Activated T-cell treated with anti-CD3 and anti-CD28 coated beads, Interleukin-2, amount 50 U/mL, for 72 hours (primary cell): ENCODE results near the gene SRPK3. TPM values are rescaled to one million over a fixed set of nuclear protein-coding genes. Genes with fewer than 3 reads are reported as not detected.
"Not testable (repeated sequence)": the region's sequence is repeated elsewhere in the genome, so short reads cannot be mapped to it uniquely, and the experiment has no call there.

ENCODE experiments used
- ATAC-seq, 2 donors: fragments of 150-1000 bp; cut with Tn5 transposase; replicated peaks in 1 of 2; 2 replicates each; pipeline ENCODE4 v1.10.0; 2021; ENCODE audit warnings: moderate library complexity in 2 of 2, mild to moderate bottlenecking in 1 of 2
- DNase-seq, 2 donors: peaks; one replicate each; pipeline ENCODE4 v3.0.0; 2021 to 2022; ENCODE audit warnings: mixed read lengths in 1 of 2
- H3K27ac Mint-ChIP-seq: one replicate; pipeline ENCODE4 v1.8.0; 2022; ENCODE audit warnings: mild to moderate bottlenecking, moderate library complexity, mixed read lengths
- H3K27me3 Mint-ChIP-seq: one replicate; pipeline ENCODE4 v1.8.0; 2022; ENCODE audit warnings: low read depth, mixed read lengths
- H3K36me3 Mint-ChIP-seq, 2 donors: one replicate each; pipeline ENCODE4 v1.8.0; 2022; ENCODE audit warnings: mixed read lengths in 2 of 2, mild to moderate bottlenecking in 1 of 2; ENCODE audit not compliant: insufficient read depth in 2 of 2
- H3K4me1 Mint-ChIP-seq: one replicate; pipeline ENCODE4 v1.8.0; 2022; ENCODE audit warnings: low read depth, mixed read lengths
- H3K4me3 Mint-ChIP-seq, 2 donors: one replicate each; pipeline ENCODE4 v1.8.0; 2022; ENCODE audit warnings: mild to moderate bottlenecking in 2 of 2, mixed read lengths in 2 of 2, moderate library complexity in 2 of 2
- H3K9me3 Mint-ChIP-seq, 2 donors: one replicate each; pipeline ENCODE4 v1.8.0; 2022; ENCODE audit warnings: mixed read lengths in 2 of 2
- total RNA-seq, 2 donors: library from RNA; stranded (reverse); gene quantifications; one replicate each; pipeline ENCODE4 v1.2.3, GENCODE V29; 2022

SRPK3 gene
- total RNA-seq, 2 donors from 2014 or later, result not detected

GRCh38 chrX:153740631-153741222 is 40.1 kb upstream of the SRPK3 start:
- Mint-ChIP-seq H3K9me3 (no peaks in the 10 kb centered on the region), H3K4me1 (peaks cover 9% of the 10 kb centered on the region), H3K36me3 (no peaks in the 10 kb centered on the region), H3K27me3 (peaks cover 12% of the 10 kb centered on the region), H3K27ac (no peak overlapping the region), H3K4me3 (no peak overlapping the region)
- ATAC-seq (no peak), DNase-seq (no peak)

DNA sequence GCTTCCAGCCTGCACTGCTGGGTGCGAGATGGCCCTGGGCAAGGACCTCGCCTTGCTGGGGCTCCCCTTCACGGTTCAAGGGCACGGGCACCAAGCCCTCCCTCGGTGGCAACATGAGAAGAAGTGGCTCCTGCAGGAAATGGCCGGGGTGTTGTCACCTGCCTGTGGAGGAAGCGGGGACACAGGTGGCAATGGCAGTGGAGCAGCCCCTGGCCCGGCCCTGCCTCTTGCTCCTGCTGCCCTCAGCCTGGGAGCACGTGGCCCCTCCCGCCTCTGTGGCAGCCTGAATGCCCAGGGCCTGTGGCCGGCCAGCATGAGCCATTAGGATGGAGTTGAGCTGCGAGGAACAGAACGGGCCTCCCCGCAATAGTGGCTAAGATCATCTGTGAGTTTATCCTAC is 39.4 kb upstream of the SRPK3 start:
- peaks cover 8% of the 10 kb centered on the region for H3K4me1 Mint-ChIP-seq
- no peaks in the 10 kb centered on the region for H3K36me3 Mint-ChIP-seq
- ATAC-seq (no peak), DNase-seq (no peak)
- H3K27ac Mint-ChIP-seq, result no peak overlapping the region
- H3K27me3 Mint-ChIP-seq, result peaks cover 20% of the 10 kb centered on the region
- no peak overlapping the region for H3K4me3 Mint-ChIP-seq
- H3K9me3 Mint-ChIP-seq, result no peaks in the 10 kb centered on the region

DNA sequence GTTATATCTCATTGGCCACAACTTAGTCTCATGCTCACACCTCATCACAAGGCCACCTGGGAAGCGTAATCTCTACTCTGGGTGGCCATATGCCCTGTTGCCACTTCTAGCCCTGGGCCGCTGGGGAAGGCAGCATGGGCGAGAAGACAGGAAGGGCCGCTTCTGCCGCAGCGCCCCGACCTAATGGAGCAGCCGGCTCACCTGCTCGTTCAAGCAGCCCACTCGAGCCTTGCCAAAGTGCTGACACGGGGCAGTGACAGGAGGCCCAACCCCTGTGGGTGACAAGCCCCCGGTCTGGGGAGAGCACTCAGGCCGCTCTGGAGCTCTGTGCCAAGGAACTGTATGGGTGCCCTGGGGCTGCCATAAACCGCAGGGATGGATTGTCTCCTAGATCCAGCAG is 38.7 kb upstream of the SRPK3 start:
- not testable (repeated sequence) for H3K27ac Mint-ChIP-seq, ATAC-seq, H3K4me1 Mint-ChIP-seq

DNA sequence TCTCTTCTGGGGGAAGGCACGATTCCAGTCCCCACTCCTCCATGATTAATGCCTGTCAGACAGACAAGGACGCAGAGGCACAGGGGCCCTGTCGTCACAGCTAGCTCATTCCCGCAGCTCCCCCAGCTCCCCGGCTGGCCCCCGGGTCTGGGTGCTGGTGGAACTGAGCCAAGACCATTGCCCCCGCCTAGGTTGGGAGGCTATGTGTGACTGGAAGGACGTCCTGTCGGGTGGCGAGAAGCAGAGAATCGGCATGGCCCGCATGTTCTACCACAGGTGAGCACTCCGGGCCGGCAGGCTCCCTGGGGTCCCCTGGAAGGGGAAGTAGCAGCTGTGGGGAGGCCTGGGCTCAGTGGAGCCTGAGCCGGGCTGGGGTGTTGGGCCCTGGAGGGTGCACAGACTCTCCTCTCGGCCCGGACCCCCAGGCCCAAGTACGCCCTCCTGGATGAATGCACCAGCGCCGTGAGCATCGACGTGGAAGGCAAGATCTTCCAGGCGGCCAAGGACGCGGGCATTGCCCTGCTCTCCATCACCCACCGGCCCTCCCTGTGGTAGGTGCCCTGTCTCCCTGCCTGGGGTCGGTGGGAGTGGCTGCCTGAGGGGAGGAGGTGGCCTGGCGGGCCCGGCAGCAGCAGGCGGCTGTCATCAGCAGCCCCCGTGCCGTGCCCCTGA is 37.9 kb upstream of the SRPK3 start:
- DNase-seq, H3K4me1 Mint-ChIP-seq, H3K4me3 Mint-ChIP-seq, H3K36me3 Mint-ChIP-seq, ATAC-seq, H3K27ac Mint-ChIP-seq, H3K9me3 Mint-ChIP-seq: not testable (repeated sequence)
- peaks cover 26% of the 10 kb centered on the region for H3K27me3 Mint-ChIP-seq

More for the DNA sequence above, 38.7 kb upstream of the SRPK3 start:
- not testable (repeated sequence) for H3K4me3 Mint-ChIP-seq, H3K36me3 Mint-ChIP-seq, DNase-seq, H3K9me3 Mint-ChIP-seq
- H3K27me3 Mint-ChIP-seq, result peaks cover 26% of the 10 kb centered on the region

GRCh38 chrX:153743468-153744209 is 37.2 kb upstream of the SRPK3 start:
- H3K36me3 Mint-ChIP-seq, H3K4me1 Mint-ChIP-seq, H3K4me3 Mint-ChIP-seq, H3K9me3 Mint-ChIP-seq, ATAC-seq, H3K27ac Mint-ChIP-seq, DNase-seq: not testable (repeated sequence)
- peaks cover 28% of the 10 kb centered on the region for H3K27me3 Mint-ChIP-seq

- H3K36me3 Mint-ChIP-seq, result no peaks in the 10 kb centered on the region
Measured at GRCh38 chrX:153744210-153745066, 36.4 kb upstream of the SRPK3 start.

DNA sequence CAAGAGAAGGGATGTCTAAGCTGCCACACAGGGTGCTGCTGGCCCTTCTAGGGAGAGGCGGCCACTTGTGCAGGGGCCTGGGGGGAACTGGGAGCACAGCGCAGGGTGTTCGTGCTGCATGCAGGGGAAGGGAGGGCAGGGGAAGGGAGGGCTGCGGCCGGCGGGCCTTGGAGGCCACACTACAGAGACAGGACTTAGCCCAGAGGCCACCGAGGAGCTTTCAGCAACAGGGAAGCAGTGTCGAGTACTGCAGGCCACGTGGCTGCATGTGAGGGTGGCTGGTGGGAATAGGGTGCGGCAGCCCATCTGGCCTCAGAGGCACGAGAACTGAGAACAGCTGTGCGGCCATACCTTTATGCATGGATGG is 35.8 kb upstream of the SRPK3 start:
- H3K36me3 Mint-ChIP-seq, H3K4me1 Mint-ChIP-seq, ATAC-seq, H3K9me3 Mint-ChIP-seq, H3K27ac Mint-ChIP-seq, H3K4me3 Mint-ChIP-seq, DNase-seq: not testable (repeated sequence)
- peaks cover 42% of the 10 kb centered on the region for H3K27me3 Mint-ChIP-seq

More at GRCh38 chrX:153744210-153745066, 36.4 kb upstream of the SRPK3 start:
- no peak overlapping the region for H3K4me3 Mint-ChIP-seq
- DNase-seq, result peak in 1 of 2 donors; percentile 30
- no peak for ATAC-seq
- H3K27me3 Mint-ChIP-seq, result peaks cover 36% of the 10 kb centered on the region
- peaks cover 8% of the 10 kb centered on the region for H3K4me1 Mint-ChIP-seq
- no peak overlapping the region for H3K27ac Mint-ChIP-seq
- H3K9me3 Mint-ChIP-seq, result no peaks in the 10 kb centered on the region

DNA sequence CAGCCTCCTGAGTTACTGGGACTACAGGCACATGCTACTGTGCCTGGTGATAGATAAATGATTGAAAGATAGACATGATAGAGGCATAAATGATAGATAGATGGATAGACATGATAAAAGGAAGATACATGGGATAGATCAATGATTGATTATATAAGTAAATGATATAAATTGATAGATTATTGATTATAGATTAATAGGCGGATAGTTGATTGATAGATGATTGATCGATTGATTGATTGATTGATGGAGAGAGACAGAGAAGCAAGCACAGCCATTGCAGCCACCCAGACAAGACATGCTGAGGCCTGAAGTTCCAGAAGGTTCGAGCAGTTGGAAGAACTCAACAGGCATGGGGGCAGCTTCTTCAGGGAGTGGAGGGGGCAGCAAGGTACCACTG is 34.5 kb upstream of the SRPK3 start:
- ATAC-seq, result no peak
- Mint-ChIP-seq H3K27me3 (peaks cover 47% of the 10 kb centered on the region), H3K27ac (no peak overlapping the region), H3K9me3 (no peaks in the 10 kb centered on the region), H3K4me3 (no peak overlapping the region), H3K36me3 (no peaks in the 10 kb centered on the region), H3K4me1 (no peaks in the 10 kb centered on the region)
- no peak for DNase-seq

DNA sequence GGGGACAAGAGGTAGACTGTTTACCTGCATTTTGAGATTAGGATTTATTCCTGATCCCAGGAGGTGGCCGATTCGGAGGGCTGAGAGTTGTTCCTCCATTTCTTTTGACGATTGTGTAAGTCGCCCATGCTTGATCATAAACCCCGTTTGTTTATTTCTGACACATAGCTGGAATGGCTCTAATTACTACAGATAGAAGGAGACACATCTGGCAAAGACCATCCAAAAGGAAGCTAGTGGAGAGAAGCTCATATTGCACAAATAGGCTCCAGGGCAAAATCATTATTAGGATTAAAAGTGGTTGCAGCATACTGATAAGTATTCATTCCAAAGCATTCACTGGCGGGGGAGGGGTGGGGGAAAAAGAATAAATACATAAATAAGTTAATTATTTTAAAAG is 33.9 kb upstream of the SRPK3 start:
- H3K4me1 Mint-ChIP-seq, H3K4me3 Mint-ChIP-seq, H3K27ac Mint-ChIP-seq, H3K36me3 Mint-ChIP-seq, DNase-seq, H3K9me3 Mint-ChIP-seq, ATAC-seq: not testable (repeated sequence)
- H3K27me3 Mint-ChIP-seq, result peaks cover 48% of the 10 kb centered on the region

DNA sequence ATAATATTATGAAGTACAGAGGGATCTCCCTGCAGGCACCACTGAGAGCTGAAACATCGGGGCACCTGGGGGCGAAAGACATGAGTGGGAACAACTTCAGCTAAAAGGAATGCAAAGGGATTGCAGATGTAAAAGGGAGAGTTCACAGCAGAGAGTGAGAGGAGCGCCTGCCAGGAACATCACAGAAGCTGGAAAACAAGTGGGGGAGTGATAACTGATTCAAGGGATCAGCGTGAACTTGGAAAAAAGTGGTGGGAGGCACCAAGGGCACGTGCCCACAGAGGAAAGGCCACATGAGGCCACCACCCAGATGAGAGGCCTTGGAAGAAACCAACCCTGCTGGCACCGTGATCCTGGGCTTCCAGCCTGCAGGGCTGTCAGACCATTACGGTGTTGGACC is 31.8 kb upstream of the SRPK3 start:
- peaks cover 61% of the 10 kb centered on the region for H3K27me3 Mint-ChIP-seq
- DNase-seq, ATAC-seq, H3K4me3 Mint-ChIP-seq, H3K27ac Mint-ChIP-seq, H3K9me3 Mint-ChIP-seq, H3K36me3 Mint-ChIP-seq, H3K4me1 Mint-ChIP-seq: not testable (repeated sequence)

DNA sequence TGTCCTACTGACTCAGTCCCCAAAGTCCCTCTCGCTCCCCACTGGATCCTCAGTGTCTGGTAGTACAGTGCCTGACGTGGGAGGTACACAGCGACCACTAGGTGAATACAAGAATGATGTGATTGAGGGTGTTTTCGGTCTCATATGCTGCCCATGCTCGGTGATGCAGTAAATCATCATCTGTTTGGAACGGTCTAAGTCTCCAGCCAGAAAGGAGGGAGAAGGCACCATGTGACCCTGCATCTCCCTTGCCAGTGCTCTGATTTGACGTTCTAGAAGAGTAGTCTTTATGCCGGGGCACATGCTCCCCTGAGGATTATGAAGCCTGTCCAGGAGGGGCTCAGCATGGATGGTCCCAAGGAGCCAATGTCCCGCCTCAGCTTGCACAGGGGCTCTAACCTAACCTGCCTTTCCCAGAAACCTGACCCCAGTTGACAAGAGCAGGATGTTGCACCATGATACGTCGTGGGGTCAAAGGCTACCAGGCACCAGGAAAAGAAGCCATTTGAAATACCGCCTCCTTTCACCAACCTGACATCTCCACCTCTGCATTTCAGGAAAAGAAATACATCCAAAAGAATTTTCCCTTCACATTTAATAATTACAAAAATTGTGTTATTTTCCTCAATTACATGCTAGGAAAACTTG is 30.6 kb upstream of the SRPK3 start:
- ATAC-seq (no peak), DNase-seq (no peak)
- H3K36me3 Mint-ChIP-seq, result no peaks in the 10 kb centered on the region
- peaks cover 53% of the 10 kb centered on the region for H3K27me3 Mint-ChIP-seq
- H3K4me3 Mint-ChIP-seq, result no peak overlapping the region
- H3K9me3 Mint-ChIP-seq, result no peaks in the 10 kb centered on the region
- H3K27ac Mint-ChIP-seq, result no peak overlapping the region
- H3K4me1 Mint-ChIP-seq, result no peaks in the 10 kb centered on the region

- peaks cover 28% of the 10 kb centered on the region for H3K27me3 Mint-ChIP-seq
- no peak for DNase-seq
- no peak overlapping the region for H3K4me3 Mint-ChIP-seq
- no peaks in the 10 kb centered on the region for H3K36me3 Mint-ChIP-seq
- ATAC-seq, result no peak
- H3K27ac Mint-ChIP-seq, result no peak overlapping the region
- peaks cover 0 to 2% of the 10 kb centered on the region in 2 donors for H3K9me3 Mint-ChIP-seq
- H3K4me1 Mint-ChIP-seq, result no peaks in the 10 kb centered on the region
Measured at GRCh38 chrX:153755136-153755535, 25.7 kb upstream of the SRPK3 start.
